Thyroid gland (tissue), 4 donors: ENCODE data around the gene RAP1A.

ENCODE experiments used
- CTCF ChIP-seq, 6 experiments: fragments of 200-600 bp in 3 of 6; fragments of 450-650 bp in 3 of 6; sonication (generic) in 3 of 6; IDR thresholded peaks; one replicate each; pipeline ENCODE4 v1.5.1; 2016 to 2019; ENCODE audit warnings: antibody characterized with exemption in 6 of 6, mild to moderate bottlenecking in 2 of 6, inconsistent platforms in 1 of 6, moderate library complexity in 1 of 6
- POLR2A ChIP-seq, 2 donors: fragments of 450-650 bp; IDR thresholded peaks; one replicate each; pipeline ENCODE4 v1.6.1; 2017; ENCODE audit warnings: antibody characterized with exemption in 2 of 2, mild to moderate bottlenecking in 2 of 2, moderate library complexity in 1 of 2

- TF ChIP-seq POLR2A (IDR thresholded peaks at IDR 0.05) (no peak), CTCF (IDR thresholded peaks at IDR 0.05) (no peak)
Observed at GRCh38 chr1:111699268-111699667, 79.7 kb downstream of the RAP1A start.
